ENCODE results near the gene PLPP4. TPM values are rescaled to one million over a fixed set of nuclear protein-coding genes. Genes with fewer than 3 reads are reported as not detected.

Gene PLPP4
- total and polyA plus RNA-seq, 4 donors: 12.2 to 37.4 (median 32.9) TPM

GRCh38 chr10:120453886-120454285 is 3.1 kb upstream of the PLPP4 start:
- H3K27me3 ChIP-seq (ENCODE audit: control insufficient read depth, insufficient read depth, low read length): peaks cover 17% of the 10 kb centered on the region

GRCh38 chr10:120455004-120455403 is 2.0 kb upstream of the PLPP4 start:
- no peak for DNase-seq (ENCODE audit: low read depth in 4 of 6, low spot score in 6 of 6)
- Histone ChIP-seq H3K36me3 (ENCODE audit: control insufficient read depth, insufficient read depth, low read length) (no peaks in the 10 kb centered on the region), H3K27ac (ENCODE audit: low read depth, low read length) (no peak overlapping the region), H3K4me1 (ENCODE audit: control insufficient read depth, insufficient read depth, low read length) (peaks cover 31% of the 10 kb centered on the region), H3K27me3 (ENCODE audit: control insufficient read depth, insufficient read depth, low read length) (peaks cover 21% of the 10 kb centered on the region), H3K9me3 (ENCODE audit: control insufficient read depth, insufficient read depth, low read length) (no peaks in the 10 kb centered on the region), H3K4me3 (ENCODE audit: low read depth, low read length) (no peak overlapping the region)
- WGBS (ENCODE audit: insufficient coverage): 93% methylated on average over 6 of the region's 7 CpGs

More at GRCh38 chr10:120453886-120454285, 3.1 kb upstream of the PLPP4 start:
- Histone ChIP-seq H3K4me1 (ENCODE audit: control insufficient read depth, insufficient read depth, low read length) (peaks cover 24% of the 10 kb centered on the region), H3K27ac (ENCODE audit: low read depth, low read length) (no peak overlapping the region), H3K4me3 (ENCODE audit: low read depth, low read length) (no peak overlapping the region), H3K36me3 (ENCODE audit: control insufficient read depth, insufficient read depth, low read length) (no peaks in the 10 kb centered on the region), H3K9me3 (ENCODE audit: control insufficient read depth, insufficient read depth, low read length) (no peaks in the 10 kb centered on the region)
- 94% methylated on average over 3 of the region's 3 CpGs for WGBS (ENCODE audit: insufficient coverage)
- no peak for DNase-seq (ENCODE audit: low read depth in 4 of 6, low spot score in 6 of 6)

DNA sequence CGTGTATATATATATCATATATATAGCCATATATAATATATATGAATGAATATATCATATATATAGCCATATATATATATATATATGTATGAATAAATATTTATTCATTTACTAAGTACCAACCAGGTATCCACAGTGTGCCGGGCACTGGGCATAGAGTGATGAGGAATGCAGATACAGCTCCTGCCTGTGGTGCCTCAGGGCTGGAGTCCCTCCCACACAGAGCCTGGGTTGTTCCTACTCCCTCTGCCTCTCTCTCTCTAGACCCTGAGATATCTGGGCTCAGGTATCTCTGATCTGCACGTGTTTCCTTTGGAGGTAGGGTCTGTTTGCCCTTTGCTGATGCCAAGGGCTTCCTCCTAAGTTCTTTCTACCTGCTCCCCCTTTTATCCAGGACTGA is 1.4 kb upstream of the PLPP4 start:
- WGBS (ENCODE audit: insufficient coverage): no CpG with 5 or more reads among the region's 3 CpGs
- Histone ChIP-seq H3K4me3 (ENCODE audit: low read depth, low read length) (no peak overlapping the region), H3K4me1 (ENCODE audit: control insufficient read depth, insufficient read depth, low read length) (peaks cover 31% of the 10 kb centered on the region), H3K27ac (ENCODE audit: low read depth, low read length) (no peak overlapping the region), H3K27me3 (ENCODE audit: control insufficient read depth, insufficient read depth, low read length) (peaks cover 25% of the 10 kb centered on the region), H3K9me3 (ENCODE audit: control insufficient read depth, insufficient read depth, low read length) (no peaks in the 10 kb centered on the region), H3K36me3 (ENCODE audit: control insufficient read depth, insufficient read depth, low read length) (no peaks in the 10 kb centered on the region)
- no peak for DNase-seq (ENCODE audit: low read depth in 4 of 6, low spot score in 6 of 6)

- 8% methylated on average over 12 of the region's 16 CpGs for WGBS (ENCODE audit: insufficient coverage)
- Histone ChIP-seq H3K9me3 (ENCODE audit: control insufficient read depth, insufficient read depth, low read length) (no peaks in the 10 kb centered on the region), H3K4me3 (ENCODE audit: low read depth, low read length) (peak overlapping the region; percentile 35), H3K36me3 (ENCODE audit: control insufficient read depth, insufficient read depth, low read length) (no peaks in the 10 kb centered on the region), H3K4me1 (ENCODE audit: control insufficient read depth, insufficient read depth, low read length) (peaks cover 31% of the 10 kb centered on the region), H3K27me3 (ENCODE audit: control insufficient read depth, insufficient read depth, low read length) (peaks cover 25% of the 10 kb centered on the region), H3K27ac (ENCODE audit: low read depth, low read length) (no peak overlapping the region)
- DNase-seq (ENCODE audit: low read depth in 4 of 6, low spot score in 6 of 6): peak in 1 of 6 donors; percentile 26
These were observed 843 bp upstream of the PLPP4 start for GRCh38 chr10:120456143-120456625.

DNA sequence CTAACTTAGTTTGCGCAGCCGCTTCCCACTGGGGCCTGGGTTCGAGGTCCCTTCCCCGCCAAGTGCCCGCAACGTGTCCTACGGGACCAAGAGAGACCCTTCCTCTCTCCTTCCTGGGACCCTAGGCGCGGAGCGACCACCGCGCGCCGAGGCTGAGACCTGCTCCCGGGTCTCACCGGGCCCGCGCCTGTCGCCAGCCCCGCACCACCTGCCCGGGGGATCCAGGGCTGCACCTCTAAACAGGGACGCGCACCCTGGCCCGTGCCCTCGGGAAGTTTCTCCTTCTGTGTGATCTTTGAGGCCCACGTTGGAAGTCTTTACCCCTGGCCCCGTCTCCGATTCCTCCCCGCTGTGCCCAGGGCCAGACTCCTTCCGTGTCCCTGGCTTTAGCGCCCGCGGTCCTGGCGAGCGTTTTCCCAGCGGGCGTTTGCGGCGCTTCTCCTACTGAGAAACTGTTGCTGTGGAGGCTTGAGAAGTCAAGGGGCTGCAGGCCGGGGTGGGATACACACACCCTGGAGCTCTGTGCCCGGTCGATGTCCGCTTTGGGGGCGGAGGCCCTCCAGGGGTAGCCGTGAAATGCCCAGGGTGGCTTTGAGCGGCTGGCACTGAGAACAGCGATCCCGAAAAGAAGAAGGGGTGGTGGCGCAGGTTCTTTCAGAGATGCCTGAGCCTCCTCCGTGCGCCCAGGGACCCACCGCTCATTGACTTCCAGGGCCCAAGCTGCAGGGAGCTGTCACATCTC is 575 bp downstream of the PLPP4 start:
- H3K36me3 ChIP-seq (ENCODE audit: control insufficient read depth, insufficient read depth, low read length): no peaks in the 10 kb centered on the region
- H3K9me3 ChIP-seq (ENCODE audit: control insufficient read depth, insufficient read depth, low read length): no peaks in the 10 kb centered on the region
- peak overlapping the region; percentile 48 for H3K4me3 ChIP-seq (ENCODE audit: low read depth, low read length)
- H3K27ac ChIP-seq (ENCODE audit: low read depth, low read length): peak overlapping the region; percentile 8
- H3K27me3 ChIP-seq (ENCODE audit: control insufficient read depth, insufficient read depth, low read length): peaks cover 25% of the 10 kb centered on the region
- H3K4me1 ChIP-seq (ENCODE audit: control insufficient read depth, insufficient read depth, low read length): peaks cover 31% of the 10 kb centered on the region
- WGBS (ENCODE audit: insufficient coverage): 7% methylated on average over 52 of the region's 52 CpGs
- peak in 1 of 6 donors; percentile 42 for DNase-seq (ENCODE audit: low read depth in 4 of 6, low spot score in 6 of 6)

GRCh38 chr10:120458432-120458831 is 1.4 kb downstream of the PLPP4 start:
- peak overlapping the region; percentile 29 for H3K27ac ChIP-seq (ENCODE audit: low read depth, low read length)
- peak overlapping the region; percentile 48 for H3K4me3 ChIP-seq (ENCODE audit: low read depth, low read length)
- H3K27me3 ChIP-seq (ENCODE audit: control insufficient read depth, insufficient read depth, low read length): peaks cover 25% of the 10 kb centered on the region
- no CpG with 5 or more reads among the region's 4 CpGs for WGBS (ENCODE audit: insufficient coverage)
- H3K36me3 ChIP-seq (ENCODE audit: control insufficient read depth, insufficient read depth, low read length): no peaks in the 10 kb centered on the region
- no peaks in the 10 kb centered on the region for H3K9me3 ChIP-seq (ENCODE audit: control insufficient read depth, insufficient read depth, low read length)
- peaks cover 31% of the 10 kb centered on the region for H3K4me1 ChIP-seq (ENCODE audit: control insufficient read depth, insufficient read depth, low read length)
- DNase-seq (ENCODE audit: low read depth in 4 of 6, low spot score in 6 of 6): peak in 2 of 6 donors; percentile 27 to 31

DNA sequence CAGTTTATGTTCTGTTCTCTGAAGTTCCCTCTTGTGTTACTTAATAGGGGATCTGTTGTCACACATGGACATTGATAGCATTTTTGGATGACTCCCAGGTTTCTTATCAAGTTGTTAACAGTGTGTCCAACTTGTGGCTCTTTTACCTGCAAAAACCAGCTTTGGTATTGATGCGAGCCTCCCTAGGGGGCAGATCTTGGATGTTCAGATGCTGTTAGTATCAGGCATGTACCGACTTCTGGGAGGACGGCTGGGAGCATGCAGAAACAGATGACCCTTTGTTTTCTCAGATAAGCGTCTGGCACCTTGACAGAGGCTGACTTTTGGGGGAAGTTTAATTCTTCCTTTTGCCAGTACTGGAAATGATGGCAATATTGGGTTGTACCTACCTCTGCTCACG is 2.2 kb downstream of the PLPP4 start:
- 58% methylated on average over 5 of the region's 5 CpGs for WGBS (ENCODE audit: insufficient coverage)
- no peaks in the 10 kb centered on the region for H3K36me3 ChIP-seq (ENCODE audit: control insufficient read depth, insufficient read depth, low read length)
- H3K4me3 ChIP-seq (ENCODE audit: low read depth, low read length): no peak overlapping the region
- H3K4me1 ChIP-seq (ENCODE audit: control insufficient read depth, insufficient read depth, low read length): peaks cover 31% of the 10 kb centered on the region
- no peaks in the 10 kb centered on the region for H3K9me3 ChIP-seq (ENCODE audit: control insufficient read depth, insufficient read depth, low read length)
- DNase-seq (ENCODE audit: low read depth in 4 of 6, low spot score in 6 of 6): peak in 1 of 6 donors; percentile 28
- H3K27ac ChIP-seq (ENCODE audit: low read depth, low read length): no peak overlapping the region
- H3K27me3 ChIP-seq (ENCODE audit: control insufficient read depth, insufficient read depth, low read length): peaks cover 25% of the 10 kb centered on the region

DNA sequence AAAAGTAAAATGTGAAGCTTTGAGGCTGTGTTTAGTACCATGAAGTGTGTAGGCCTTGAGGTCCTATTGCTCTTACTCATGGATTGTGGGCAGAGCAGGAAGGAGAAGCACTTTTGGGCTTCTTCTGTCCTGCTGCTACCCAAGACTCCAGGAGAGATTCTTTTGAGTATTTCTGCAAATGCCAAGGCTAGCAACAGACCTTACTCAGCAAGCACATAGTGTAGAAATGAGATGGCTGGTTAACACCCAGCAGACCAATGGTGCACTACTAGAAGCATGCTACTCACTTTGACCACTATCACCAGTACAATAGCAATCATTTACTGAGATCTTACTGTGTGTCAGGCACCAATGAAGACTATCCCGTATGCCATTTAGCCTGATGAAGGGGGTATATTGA is 3.2 kb downstream of the PLPP4 start:
- no peak for DNase-seq (ENCODE audit: low read depth in 4 of 6, low spot score in 6 of 6)
- Histone ChIP-seq H3K27ac (ENCODE audit: low read depth, low read length) (no peak overlapping the region), H3K4me3 (ENCODE audit: low read depth, low read length) (no peak overlapping the region), H3K4me1 (ENCODE audit: control insufficient read depth, insufficient read depth, low read length) (peaks cover 31% of the 10 kb centered on the region), H3K36me3 (ENCODE audit: control insufficient read depth, insufficient read depth, low read length) (no peaks in the 10 kb centered on the region), H3K9me3 (ENCODE audit: control insufficient read depth, insufficient read depth, low read length) (no peaks in the 10 kb centered on the region), H3K27me3 (ENCODE audit: control insufficient read depth, insufficient read depth, low read length) (peaks cover 25% of the 10 kb centered on the region)
- WGBS (ENCODE audit: insufficient coverage): no CpG with 5 or more reads among the region's 1 CpG

DNA sequence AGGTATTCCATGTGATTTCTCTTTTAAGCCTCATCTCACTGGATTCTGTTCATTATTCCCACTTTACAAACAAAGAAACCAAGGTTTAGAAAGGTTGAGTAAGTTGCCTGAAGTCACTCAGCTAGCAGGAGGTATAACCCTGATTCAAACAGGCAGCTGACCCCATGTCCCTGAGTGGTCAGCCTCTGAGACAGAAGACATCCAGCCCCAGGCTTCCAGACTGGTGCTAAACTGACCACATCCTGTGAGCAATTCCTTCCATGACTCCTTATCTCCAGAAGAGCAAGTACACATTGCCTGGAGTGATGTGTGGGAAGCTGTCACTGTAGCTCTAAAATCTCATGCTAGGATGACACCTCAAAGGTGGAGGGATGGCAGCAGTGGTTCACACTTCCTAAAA is 3.7 kb downstream of the PLPP4 start:
- Histone ChIP-seq H3K9me3 (ENCODE audit: control insufficient read depth, insufficient read depth, low read length) (no peaks in the 10 kb centered on the region), H3K4me1 (ENCODE audit: control insufficient read depth, insufficient read depth, low read length) (peaks cover 30% of the 10 kb centered on the region), H3K27ac (ENCODE audit: low read depth, low read length) (no peak overlapping the region), H3K36me3 (ENCODE audit: control insufficient read depth, insufficient read depth, low read length) (no peaks in the 10 kb centered on the region), H3K27me3 (ENCODE audit: control insufficient read depth, insufficient read depth, low read length) (peaks cover 23% of the 10 kb centered on the region), H3K4me3 (ENCODE audit: low read depth, low read length) (no peak overlapping the region)
- DNase-seq (ENCODE audit: low read depth in 4 of 6, low spot score in 6 of 6): no peak

DNA sequence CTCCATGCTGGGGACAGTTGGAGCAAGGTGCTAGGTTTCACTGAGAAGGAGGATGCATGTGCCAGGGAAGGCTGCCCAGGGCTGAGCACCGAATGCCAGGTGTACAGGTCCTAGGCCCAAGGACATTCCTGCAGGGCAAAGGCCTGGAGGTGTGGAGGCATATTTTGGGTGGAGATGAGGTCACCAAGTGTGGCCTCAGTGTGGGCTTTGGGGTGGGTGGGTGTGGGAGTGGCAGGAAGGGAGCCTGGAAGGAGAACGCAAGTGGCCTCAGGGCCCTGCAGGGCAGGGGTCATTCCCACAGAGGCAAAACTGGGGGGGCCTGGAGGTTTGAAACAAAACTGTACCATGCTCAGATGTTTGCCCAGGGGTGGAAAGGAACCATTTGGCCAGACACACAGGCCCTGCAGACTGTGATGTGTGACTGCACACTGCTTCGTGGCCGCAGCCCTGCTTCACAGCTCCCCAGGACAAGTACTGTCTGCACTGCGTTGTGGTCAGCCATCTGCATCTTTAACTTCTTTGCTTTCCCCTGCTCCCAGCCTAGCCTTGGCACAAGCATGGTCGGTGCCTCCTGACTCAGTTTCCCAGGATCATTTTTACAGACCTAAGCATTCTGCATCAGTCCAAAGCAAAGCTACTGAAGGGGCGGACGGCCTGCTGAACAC is 5.1 kb downstream of the PLPP4 start:
- Histone ChIP-seq H3K27me3 (ENCODE audit: control insufficient read depth, insufficient read depth, low read length) (peaks cover 17% of the 10 kb centered on the region), H3K27ac (ENCODE audit: low read depth, low read length) (no peak overlapping the region), H3K4me1 (ENCODE audit: control insufficient read depth, insufficient read depth, low read length) (peaks cover 20% of the 10 kb centered on the region), H3K4me3 (ENCODE audit: low read depth, low read length) (no peak overlapping the region), H3K9me3 (ENCODE audit: control insufficient read depth, insufficient read depth, low read length) (no peaks in the 10 kb centered on the region), H3K36me3 (ENCODE audit: control insufficient read depth, insufficient read depth, low read length) (no peaks in the 10 kb centered on the region)
- DNase-seq (ENCODE audit: low read depth in 4 of 6, low spot score in 6 of 6): no peak
- WGBS (ENCODE audit: insufficient coverage): 91% methylated on average over 8 of the region's 8 CpGs

Data from spinal cord (tissue), 10 donors.